ENCODE measurements around the gene PRMT9. TPM values are rescaled to one million over a fixed set of nuclear protein-coding genes. Genes with fewer than 3 reads are reported as not detected.

The PRMT9 gene
- total and polyA plus RNA-seq, 2 of the 13 experiments (the other 11 are each of a cell fraction or from before 2014, with no cell fraction given) = 4.0 to 9.7 TPM

- no peak for ATAC-seq
- Histone ChIP-seq H4K20me1 (ENCODE audit: insufficient read depth, low read length) (no peaks in the 10 kb centered on the region), H3K4me1 (ENCODE audit: insufficient read depth, low read length) (no peaks in the 10 kb centered on the region), H3K9ac (ENCODE audit: insufficient read depth, low read depth, low read length) (no peak overlapping the region), H3K4me2 (ENCODE audit: low read depth, low read length) (no peak overlapping the region), H3K4me3 (replicated peaks in 1 of 3; ENCODE audit: insufficient read depth in 1 of 3, low read depth in 2 of 3, low read length in 3 of 3) (no peak overlapping the region), H3K9me3 (ENCODE audit: low read length) (no peaks in the 10 kb centered on the region), H2AFZ (ENCODE audit: low read length) (no peak overlapping the region), H3K27me3 (ENCODE audit: control insufficient read depth in 1 of 2, insufficient read depth in 2 of 2, low read length in 2 of 2) (no peaks in the 10 kb centered on the region), H3K27ac (ENCODE audit: extremely low read length, insufficient read depth, low read length) (no peak overlapping the region), H3K36me3 (replicated peaks in 1 of 2; ENCODE audit: control insufficient read depth in 1 of 2, insufficient read depth in 2 of 2, low read length in 2 of 2) (peaks cover 0 to 47% of the 10 kb centered on the region in 2 experiments; a peak in 3 of 5 replicates), H3K79me2 (ENCODE audit: insufficient read depth, low read length) (no peaks in the 10 kb centered on the region)
- intact Hi-C loops (cut with micrococcal nuclease; ENCODE audit: unreplicated experiment) = no loop called here
- FAIRE-seq = no peak
- POLR2A ChIA-PET = no interaction called here
- no TSS peak for BruUV-seq (replicated peaks)
- WGBS (ENCODE audit: low lambda C conversion rate) = 100% methylated on average over 1 of the region's 1 CpG
- in situ Hi-C loops (cut with HindIII; ENCODE audit: extremely low pct_ligation_motif_present, low pct_unique_long_range_greater_than_20kb) = no loop called here
- DNase-seq (ENCODE audit: low spot score) = no peak
- CTCF ChIA-PET (ENCODE audit: low intra/inter-chr PET ratio, low total read pairs) = no interaction called here
- TF ChIP-seq DNMT1 (CRISPR knock-in tag; IDR thresholded peaks at IDR 0.05) (no peak), ZNF710 (CRISPR knock-in tag; IDR thresholded peaks at IDR 0.05; ENCODE audit: borderline replicate concordance) (no peak), KLF12 (CRISPR knock-in tag; IDR thresholded peaks at IDR 0.05; ENCODE audit: borderline replicate concordance) (no peak), ETS1 (CRISPR knock-in tag; IDR thresholded peaks at IDR 0.05) (no peak), SNAPC2 (CRISPR knock-in tag; IDR thresholded peaks at IDR 0.05) (no peak), MAF1 (CRISPR knock-in tag; IDR thresholded peaks at IDR 0.05; ENCODE audit: borderline replicate concordance) (no peak), FOXK2 (IDR thresholded peaks at IDR 0.05) (no peak), EZH2 (conservative IDR thresholded peaks at IDR 0.05; ENCODE audit: low read depth, low read length) (no peak), RXRA (CRISPR knock-in tag; IDR thresholded peaks at IDR 0.05) (no peak), MAFK (conservative IDR thresholded peaks at IDR 0.05 in 1 of 2, IDR thresholded peaks at IDR 0.05 in 1 of 2; ENCODE audit: low read length in 2 of 2) (no peak)
- TF ChIP-seq, protein P1, sequence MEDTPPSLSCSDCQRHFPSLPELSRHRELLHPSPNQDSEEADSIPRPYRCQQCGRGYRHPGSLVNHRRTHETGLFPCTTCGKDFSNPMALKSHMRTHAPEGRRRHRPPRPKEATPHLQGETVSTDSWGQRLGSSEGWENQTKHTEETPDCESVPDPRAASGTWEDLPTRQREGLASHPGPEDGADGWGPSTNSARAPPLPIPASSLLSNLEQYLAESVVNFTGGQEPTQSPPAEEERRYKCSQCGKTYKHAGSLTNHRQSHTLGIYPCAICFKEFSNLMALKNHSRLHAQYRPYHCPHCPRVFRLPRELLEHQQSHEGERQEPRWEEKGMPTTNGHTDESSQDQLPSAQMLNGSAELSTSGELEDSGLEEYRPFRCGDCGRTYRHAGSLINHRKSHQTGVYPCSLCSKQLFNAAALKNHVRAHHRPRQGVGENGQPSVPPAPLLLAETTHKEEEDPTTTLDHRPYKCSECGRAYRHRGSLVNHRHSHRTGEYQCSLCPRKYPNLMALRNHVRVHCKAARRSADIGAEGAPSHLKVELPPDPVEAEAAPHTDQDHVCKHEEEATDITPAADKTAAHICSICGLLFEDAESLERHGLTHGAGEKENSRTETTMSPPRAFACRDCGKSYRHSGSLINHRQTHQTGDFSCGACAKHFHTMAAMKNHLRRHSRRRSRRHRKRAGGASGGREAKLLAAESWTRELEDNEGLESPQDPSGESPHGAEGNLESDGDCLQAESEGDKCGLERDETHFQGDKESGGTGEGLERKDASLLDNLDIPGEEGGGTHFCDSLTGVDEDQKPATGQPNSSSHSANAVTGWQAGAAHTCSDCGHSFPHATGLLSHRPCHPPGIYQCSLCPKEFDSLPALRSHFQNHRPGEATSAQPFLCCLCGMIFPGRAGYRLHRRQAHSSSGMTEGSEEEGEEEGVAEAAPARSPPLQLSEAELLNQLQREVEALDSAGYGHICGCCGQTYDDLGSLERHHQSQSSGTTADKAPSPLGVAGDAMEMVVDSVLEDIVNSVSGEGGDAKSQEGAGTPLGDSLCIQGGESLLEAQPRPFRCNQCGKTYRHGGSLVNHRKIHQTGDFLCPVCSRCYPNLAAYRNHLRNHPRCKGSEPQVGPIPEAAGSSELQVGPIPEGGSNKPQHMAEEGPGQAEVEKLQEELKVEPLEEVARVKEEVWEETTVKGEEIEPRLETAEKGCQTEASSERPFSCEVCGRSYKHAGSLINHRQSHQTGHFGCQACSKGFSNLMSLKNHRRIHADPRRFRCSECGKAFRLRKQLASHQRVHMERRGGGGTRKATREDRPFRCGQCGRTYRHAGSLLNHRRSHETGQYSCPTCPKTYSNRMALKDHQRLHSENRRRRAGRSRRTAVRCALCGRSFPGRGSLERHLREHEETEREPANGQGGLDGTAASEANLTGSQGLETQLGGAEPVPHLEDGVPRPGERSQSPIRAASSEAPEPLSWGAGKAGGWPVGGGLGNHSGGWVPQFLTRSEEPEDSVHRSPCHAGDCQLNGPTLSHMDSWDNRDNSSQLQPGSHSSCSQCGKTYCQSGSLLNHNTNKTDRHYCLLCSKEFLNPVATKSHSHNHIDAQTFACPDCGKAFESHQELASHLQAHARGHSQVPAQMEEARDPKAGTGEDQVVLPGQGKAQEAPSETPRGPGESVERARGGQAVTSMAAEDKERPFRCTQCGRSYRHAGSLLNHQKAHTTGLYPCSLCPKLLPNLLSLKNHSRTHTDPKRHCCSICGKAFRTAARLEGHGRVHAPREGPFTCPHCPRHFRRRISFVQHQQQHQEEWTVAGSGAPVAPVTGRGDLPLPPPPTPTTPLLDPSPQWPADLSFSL (CRISPR knock-in tag; IDR thresholded peaks at IDR 0.05) = no peak
- TF ChIP-seq, protein P2, sequence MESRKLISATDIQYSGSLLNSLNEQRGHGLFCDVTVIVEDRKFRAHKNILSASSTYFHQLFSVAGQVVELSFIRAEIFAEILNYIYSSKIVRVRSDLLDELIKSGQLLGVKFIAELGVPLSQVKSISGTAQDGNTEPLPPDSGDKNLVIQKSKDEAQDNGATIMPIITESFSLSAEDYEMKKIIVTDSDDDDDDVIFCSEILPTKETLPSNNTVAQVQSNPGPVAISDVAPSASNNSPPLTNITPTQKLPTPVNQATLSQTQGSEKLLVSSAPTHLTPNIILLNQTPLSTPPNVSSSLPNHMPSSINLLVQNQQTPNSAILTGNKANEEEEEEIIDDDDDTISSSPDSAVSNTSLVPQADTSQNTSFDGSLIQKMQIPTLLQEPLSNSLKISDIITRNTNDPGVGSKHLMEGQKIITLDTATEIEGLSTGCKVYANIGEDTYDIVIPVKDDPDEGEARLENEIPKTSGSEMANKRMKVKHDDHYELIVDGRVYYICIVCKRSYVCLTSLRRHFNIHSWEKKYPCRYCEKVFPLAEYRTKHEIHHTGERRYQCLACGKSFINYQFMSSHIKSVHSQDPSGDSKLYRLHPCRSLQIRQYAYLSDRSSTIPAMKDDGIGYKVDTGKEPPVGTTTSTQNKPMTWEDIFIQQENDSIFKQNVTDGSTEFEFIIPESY (CRISPR knock-in tag; IDR thresholded peaks at IDR 0.05) = no peak
- TF ChIP-seq, protein P3, sequence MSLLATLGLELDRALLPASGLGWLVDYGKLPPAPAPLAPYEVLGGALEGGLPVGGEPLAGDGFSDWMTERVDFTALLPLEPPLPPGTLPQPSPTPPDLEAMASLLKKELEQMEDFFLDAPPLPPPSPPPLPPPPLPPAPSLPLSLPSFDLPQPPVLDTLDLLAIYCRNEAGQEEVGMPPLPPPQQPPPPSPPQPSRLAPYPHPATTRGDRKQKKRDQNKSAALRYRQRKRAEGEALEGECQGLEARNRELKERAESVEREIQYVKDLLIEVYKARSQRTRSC (CRISPR knock-in tag; IDR thresholded peaks at IDR 0.05; ENCODE audit: low read depth) = no peak
These were observed 50.3 kb downstream of the PRMT9 start for GRCh38 chr4:147633643-147634042.

Measured in HepG2 (cell line).